OCI-LY3 (cell line): ENCODE data around the gene LASP1NB.

ENCODE experiments used
- EZH2phosphoT487 ChIP-seq: fragments of 200-600 bp; shearing (Covaris generic); IDR thresholded peaks from 2 replicates; pipeline ENCODE4 v1.6.1; 2018; ENCODE audit warnings: antibody characterized with exemption, mixed run types, low read depth
- TF ChIP-seq, protein P1 (sequence below): fragments of 200-600, 300-600 bp; sonication (generic); IDR thresholded peaks from 2 replicates; pipeline ENCODE4 v1.5.1; 2014; ENCODE audit warnings: antibody characterized with exemption, low read length, low read depth

DNA sequence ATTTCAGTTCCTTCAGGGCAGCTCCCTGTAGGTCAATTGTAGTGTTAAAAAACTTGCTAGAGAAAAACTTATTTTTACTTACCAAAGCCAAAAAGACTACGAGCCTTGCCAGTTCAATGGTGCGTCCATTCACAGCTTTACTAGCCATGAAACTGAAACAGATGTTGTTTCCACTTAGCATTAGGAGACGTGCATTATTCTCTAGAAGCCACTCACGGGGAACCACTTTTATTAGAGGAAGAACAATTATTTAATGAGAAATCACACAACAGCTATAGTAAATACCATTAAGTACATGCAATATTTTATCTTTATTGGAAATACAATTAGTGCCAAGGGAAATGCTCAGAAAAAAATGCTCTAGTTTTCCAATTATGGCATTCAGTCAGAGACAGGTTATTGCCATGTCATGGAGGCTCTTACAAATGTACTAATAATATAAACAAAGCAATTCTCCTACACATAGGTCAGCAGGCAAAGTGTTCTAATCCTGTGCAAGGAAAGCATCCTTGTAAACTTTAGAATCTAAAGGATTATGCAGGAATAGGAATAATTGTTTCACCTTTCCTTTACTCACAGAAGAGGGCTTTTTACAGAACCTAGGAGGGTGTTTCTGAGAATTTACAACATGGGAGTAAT, 17.4 kb downstream of the LASP1NB start:
- TF ChIP-seq, protein P1, sequence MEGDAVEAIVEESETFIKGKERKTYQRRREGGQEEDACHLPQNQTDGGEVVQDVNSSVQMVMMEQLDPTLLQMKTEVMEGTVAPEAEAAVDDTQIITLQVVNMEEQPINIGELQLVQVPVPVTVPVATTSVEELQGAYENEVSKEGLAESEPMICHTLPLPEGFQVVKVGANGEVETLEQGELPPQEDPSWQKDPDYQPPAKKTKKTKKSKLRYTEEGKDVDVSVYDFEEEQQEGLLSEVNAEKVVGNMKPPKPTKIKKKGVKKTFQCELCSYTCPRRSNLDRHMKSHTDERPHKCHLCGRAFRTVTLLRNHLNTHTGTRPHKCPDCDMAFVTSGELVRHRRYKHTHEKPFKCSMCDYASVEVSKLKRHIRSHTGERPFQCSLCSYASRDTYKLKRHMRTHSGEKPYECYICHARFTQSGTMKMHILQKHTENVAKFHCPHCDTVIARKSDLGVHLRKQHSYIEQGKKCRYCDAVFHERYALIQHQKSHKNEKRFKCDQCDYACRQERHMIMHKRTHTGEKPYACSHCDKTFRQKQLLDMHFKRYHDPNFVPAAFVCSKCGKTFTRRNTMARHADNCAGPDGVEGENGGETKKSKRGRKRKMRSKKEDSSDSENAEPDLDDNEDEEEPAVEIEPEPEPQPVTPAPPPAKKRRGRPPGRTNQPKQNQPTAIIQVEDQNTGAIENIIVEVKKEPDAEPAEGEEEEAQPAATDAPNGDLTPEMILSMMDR: no peak
- TF ChIP-seq EZH2phosphoT487: no peak
